NK-92 (cell line): ENCODE results near the gene FAM8A1.
"Not testable (repeated sequence)": the region's sequence is repeated elsewhere in the genome, so short reads cannot be mapped to it uniquely, and the experiment has no call there.

Source experiments
- DNase-seq: peaks from one replicate; lab custom pipeline; 2025; ENCODE audit not compliant: unreplicated experiment; lab: John Stamatoyannopoulos, UW

The FAM8A1 gene, protein sequence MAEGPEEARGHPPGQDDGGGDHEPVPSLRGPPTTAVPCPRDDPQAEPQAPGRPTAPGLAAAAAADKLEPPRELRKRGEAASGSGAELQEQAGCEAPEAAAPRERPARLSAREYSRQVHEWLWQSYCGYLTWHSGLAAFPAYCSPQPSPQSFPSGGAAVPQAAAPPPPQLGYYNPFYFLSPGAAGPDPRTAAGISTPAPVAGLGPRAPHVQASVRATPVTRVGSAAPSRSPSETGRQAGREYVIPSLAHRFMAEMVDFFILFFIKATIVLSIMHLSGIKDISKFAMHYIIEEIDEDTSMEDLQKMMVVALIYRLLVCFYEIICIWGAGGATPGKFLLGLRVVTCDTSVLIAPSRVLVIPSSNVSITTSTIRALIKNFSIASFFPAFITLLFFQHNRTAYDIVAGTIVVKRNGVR

DNA sequence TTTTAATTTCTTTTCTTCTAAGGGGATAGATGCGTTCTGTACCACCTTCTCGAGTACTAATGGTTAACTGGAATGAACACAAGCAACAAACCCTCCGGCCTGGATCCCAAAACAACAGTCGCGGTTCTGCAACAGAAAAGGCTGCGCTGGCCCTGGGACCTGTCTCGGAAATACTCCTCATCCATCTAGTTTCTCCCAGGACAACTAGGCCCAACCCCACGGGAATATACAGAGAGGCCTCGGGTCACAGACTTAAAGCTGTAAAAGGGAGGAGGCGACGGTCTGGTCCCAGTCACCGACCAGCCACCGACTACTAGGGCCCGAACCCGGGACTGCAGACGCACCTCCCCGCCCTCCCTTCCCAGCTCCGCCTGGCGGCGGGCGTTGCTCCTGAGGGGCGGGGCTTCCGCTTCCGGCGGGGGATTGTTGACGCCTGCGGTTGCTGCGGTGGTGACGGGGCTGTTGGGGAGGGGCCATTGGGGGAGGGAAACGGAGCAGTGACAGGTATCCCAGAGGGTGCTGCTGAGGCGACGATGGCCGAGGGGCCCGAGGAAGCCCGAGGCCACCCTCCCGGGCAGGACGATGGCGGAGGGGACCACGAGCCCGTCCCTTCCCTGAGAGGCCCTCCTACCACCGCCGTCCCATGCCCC, at the start of gene FAM8A1:
TSS of gene FAM8A1 (plus strand) at position 426 of the 650 bp plus-strand sequence. CDS start at position 534, 108 bp downstream.
- peak; percentile 57 for DNase-seq

DNA sequence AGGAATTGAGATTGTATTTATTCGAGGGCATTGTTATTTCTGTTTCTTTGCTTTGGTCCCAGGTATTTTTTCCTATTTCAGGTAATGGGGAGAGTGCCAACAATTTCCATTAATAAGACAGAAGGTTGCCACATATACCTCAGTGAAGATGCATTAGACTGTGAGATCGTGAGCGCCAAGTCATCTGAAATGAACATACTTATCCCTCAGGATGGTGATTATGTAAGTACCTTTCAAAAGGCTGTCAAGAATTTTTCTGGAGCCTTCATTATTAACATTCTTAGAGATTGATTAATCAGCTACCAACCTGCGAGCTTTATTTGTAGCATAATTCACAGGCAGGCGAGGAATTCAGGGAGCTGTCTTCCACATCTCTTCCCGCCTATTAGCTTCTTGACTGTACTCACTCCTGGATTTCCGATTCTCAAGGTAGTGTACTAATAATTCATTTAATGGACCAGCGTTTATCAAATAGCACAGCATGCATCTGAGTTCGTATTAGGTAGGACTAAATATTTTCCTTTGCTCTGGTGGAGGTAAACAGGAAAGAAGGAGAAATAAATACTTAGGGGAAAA, 48.6 kb upstream of the FAM8A1 start:
- no peak for DNase-seq

DNA sequence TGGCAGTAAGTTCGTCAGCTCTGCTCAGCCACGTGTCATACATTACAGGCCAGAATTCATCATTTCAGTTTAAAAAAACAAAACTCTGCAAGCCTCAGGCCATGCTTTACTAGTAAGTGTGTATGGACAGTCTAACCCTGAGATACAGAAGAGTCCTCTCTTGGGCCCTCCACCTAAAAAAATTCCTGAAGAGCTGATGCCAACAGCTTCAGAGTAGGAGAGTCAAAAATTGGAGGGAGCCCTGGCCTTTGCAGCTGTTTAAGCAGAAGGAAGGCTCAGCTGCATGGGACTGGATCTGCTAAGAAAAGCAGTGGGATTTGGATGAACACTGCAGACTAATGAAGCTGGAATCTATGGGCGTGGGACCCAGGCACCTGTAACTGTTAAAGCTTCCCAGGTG, 47.2 kb upstream of the FAM8A1 start:
- DNase-seq: no peak

DNA sequence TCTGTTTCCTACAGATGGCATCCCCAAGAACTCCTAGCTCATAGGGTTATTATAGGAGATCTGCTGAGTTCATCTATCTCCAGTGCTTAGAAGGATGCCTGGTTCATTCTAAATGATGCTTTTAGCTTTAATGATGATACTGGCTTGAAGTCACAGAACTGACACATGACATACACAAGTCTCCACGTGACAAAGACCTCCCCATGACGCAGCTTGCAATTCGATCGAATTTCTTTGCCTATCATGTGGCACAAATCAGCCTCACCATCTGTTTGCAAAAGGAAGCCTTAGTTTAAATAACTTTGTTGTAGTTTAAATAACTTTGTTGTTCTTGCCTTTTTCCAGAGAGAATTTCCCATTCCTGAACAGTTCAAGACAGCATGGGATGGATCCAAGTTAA, 44.1 kb upstream of the FAM8A1 start:
- no peak for DNase-seq

DNA sequence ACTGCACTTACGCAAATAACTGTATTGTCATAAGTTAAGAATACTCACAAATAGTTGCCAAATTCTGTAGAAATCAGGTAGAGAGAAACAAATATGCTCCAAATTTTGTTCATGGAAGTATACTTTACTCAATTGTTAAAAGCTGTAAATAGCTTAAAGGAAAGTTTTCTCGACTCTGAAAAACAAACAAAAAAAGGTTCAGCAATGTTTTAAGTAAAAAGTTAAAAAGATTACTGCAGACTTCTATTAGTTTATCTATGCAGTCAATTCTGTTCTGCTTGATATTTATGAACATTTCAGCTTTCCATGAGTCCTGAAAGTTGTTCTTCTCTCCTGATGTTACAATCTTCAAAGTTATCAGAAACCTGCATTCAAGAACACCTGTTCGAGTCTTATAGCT, 37.5 kb upstream of the FAM8A1 start:
- no peak for DNase-seq

DNA sequence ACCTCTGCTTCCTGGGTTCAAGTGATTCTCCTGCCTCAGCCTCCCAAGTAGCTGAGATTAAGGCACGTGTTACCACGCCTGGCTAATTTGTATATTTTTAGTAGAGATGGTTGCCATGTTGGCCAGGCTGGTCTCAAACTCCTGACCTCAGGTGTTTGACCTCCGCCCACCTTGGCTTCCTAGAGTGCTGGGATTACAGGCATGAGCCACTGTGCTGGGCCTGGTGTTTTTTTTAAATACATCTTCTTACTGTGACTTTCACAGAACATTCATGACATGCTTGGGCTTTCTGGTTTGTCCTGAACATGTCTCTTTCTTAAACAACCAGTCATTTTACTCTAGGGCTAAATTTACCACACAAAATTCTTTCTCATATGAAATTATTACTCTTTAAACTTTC, 34.7 kb upstream of the FAM8A1 start:
- DNase-seq: no peak

DNA sequence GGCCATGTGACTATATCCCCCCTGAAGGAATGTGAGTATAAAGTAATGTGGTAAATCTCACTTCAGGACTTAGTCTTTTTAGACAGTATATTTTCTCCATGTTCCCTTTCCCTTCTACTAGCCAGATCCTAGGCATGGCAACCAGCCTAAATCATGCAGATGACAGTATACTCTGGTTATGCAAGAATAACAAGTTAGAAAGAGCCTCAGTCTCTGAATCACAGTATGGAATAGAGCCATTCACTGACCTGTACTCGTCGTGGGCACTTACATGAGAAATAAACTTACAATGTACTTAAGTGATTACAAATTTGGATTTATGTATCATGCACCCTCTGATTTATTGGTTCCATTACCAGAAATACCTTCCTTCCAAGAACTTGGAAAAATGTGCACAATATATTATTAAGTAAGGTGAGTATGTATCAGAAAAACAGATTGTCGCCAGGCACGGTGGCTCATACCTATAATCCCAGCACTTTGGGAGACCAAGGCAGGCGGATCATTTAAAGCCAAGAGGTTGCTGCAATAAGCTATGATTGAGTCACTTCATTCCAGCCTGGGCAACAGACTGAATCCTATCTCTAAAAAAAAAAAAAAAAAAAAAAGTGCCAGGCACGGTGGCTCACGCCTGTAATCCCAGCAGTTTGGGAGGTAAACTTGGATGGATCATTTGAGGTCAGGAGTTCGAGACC, 25.1 kb upstream of the FAM8A1 start:
- no peak for DNase-seq

DNA sequence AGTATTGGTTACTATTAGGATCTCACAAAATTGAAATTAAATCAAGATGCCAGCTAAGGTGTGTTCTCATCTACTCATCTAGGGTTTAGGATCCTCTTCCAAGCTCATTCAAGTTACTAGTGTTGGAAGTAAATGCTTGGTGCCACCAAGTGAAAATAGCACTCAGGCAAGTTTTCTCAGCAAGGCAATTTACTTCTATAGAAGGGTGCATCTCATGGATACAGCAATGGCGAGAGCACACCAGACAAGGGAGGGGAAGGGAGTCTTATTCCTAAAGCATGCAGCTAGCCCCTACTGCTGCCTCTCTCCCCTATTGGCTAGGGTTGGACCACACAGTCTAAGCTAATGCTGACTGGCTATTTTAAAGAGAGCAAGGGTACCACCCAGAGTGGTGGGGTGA, 23.0 kb upstream of the FAM8A1 start:
- DNase-seq: no peak

DNA sequence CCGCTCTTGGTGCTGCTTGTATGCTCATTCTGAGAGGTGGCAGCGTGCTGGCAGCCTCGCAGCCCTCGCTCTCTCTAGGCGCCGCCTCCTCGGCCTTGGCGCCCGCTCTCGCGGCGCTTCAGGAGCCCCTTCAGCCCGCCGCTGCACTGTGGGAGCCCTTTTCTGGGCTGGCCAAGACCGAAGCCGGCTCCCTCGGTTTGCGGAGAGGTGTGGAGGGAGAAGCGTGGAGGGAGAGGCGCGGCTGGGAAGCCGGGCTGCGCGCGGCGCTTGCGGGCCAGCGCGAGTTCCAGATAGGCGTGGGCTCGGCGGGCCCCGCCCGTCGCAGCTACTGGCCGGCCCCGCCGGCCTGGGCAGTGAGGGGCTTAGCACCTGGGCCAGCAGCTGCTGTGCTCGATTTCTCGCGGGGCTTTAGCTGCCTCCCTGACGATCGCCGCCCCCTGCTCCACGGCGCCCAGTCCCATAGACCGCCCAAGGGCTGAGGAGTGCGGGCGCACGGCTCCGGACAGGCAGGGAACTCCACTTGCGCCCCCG, 19.5 kb upstream of the FAM8A1 start:
- DNase-seq: no peak

DNA sequence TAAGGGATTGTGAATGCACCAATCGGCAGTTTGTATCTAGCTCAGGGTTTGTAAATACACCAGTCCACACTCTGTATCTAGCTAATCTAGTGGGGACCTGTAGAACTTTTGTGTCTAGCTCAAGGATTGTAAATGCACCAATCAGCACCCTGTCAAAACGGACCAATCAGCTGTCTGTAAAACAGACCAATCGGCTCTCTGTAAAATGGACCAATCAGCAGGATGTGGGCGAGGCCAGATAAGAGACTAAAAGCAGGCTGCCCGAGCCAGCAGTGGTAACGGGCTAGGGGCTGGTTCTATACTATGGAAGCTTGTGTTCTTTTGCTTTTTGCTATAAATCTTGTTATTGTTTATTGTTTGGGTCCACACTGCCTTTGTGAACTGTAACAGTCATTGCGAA, 18.8 kb upstream of the FAM8A1 start:
- DNase-seq: not testable (repeated sequence)

DNA sequence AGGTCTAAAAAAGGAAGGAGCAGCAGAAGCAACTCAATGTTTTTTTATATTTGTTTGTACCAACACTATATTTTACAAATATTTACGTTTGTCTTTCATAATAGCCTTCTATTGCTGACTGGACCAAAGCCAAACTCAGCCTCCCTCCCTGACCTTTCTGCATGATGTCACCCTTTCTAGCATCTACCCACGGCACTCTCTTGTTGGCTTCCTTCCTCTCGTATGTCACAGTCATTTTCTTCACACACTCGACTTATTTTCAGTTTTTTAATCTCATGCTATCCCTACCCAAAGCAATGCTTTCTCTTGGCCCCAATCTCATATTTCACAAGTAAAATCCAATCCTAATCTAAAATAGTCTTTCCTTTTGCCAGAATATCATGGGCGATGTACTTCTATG, 16.3 kb upstream of the FAM8A1 start:
- no peak for DNase-seq

DNA sequence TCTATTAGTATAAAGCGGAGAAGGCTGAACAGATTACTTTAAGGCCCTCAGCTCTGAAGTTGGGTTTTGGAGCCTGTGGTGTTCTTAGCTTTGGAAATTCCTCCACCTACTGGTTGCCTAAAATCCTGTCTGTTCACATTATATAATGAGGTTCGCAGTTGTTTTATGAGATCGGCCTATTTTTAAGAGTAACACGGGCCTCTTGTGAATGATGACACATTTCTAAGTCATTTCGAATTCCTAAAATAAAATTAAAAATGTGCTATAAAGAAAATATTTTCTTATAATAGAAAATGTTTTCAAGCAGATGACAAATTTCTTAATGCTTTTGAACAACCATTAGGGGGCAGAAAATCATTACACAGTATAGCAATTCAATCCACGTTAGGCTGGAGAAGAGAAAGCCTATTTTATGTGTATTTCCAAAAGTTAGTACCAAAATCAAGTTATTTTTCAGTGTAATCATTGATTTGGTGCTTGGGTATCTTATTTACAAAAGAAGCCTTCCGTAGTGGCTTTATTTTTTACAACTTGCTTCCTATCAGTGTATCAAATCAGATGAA, 15.8 kb upstream of the FAM8A1 start:
- DNase-seq: no peak

DNA sequence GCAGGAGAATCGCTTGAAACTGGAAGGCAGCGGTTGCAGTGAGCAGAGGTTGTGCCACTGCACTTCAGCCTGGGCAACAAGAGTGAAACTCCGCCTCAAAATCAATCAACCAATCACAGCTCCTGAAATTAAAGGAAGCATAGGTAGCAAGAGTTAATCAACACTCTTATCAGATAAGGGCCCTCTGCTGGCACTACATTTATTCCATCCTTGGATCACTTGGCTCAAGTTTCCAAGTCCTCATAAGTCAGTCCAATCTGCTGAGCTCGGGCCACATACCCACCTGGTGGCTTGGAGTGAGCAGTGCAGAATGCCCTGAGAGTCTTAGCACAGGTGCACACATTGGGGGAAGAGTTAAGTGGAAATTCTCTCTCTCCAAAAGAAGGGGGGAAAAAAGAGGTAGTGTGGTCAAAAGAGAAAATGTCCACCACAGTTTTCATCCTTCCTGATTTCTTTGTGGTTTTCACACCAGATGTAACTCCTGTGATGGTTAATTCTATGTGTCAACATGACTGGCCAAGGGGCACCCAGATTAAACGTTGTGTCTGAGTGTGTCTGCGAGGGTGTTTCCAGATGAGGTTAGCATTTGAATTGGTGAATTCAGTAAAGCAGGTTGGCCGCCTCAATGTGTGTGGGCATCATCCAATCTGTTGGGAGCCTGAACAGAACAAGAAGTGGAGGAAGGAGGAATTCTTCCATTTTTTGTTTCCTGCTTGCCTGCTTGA, 14.2 kb upstream of the FAM8A1 start:
- no peak for DNase-seq

DNA sequence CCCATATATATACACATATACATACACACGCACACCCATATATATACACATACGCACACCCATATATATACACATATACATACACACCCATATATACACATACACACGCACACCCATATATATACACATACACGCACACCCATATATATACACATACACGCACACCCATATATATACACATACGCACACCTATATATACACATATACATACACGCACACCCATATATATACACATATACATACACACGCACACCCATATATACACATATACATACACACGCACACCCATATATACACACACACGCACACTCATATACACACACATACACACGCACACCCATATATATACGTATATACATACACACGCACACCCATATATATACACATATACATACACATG, 13.5 kb upstream of the FAM8A1 start:
- not testable (repeated sequence) for DNase-seq

DNA sequence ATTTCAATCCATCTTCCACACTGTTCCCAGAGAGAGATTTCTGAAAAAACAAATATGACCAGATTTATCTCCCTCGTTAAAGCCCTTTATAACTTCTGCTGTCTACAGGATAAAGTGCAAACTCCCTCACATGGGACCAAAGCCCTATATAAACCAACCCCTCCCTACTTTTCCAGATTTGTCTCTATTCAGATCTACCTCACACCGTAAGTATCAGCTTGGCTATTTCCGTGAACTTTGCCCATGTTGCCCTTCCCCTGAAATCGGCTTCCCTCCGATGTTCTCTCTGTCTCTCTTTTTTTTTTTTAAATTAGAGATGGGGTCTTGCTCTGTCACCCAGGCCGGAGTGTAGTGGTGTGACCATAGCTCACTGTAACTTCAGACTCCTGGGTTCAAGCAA, 12.1 kb upstream of the FAM8A1 start:
- DNase-seq: no peak

DNA sequence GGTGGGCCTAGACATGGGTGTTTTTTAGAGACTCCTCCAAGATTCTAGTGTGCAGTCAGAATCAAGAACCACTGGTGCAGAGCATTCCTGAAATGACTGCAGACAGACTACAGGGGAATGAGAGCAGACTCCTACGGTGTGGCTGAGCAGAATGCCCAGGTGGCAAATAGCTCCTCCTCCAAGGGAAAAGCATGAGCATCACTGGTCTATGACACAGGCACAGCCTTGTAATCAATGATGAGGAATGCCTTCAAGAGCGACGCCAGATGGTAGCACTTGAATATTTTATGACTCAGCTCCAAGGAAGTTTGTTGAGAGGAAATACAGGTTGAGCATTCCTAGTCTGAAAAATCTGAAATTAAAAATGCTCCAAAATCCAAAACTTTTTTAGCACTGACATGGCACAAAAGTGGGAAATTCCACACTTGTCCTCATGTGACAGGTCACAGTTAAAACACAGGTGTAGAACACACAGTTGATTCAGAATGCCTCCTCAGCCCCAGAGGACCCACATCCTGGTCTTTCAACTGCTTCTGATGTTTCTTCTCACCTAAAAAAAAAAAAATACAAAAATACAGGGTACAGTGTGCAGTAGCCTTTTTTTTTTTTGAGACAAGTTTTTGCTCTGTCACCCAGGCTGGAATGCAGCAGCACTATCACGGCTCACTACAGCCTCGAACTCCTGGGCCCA, 10.6 kb upstream of the FAM8A1 start:
- no peak for DNase-seq

DNA sequence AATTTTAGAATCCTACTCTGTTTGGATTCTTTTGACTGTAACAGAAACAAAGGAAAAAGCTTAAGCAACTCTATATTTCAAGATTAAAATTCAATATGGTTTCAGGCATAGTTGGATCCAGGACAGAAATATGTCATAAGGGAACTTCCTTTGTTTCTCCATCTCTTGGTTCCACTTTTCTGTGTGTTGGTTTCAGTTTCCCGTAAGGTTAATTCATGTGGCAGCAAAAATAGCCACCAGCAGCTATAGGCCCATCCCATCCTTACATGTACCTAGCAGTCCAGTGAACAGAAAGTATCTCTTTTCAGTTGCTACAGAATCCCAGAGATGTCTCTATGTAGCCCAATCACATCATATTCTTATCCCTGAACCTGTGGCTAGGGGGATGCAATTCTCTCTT, 8.8 kb upstream of the FAM8A1 start:
- no peak for DNase-seq

DNA sequence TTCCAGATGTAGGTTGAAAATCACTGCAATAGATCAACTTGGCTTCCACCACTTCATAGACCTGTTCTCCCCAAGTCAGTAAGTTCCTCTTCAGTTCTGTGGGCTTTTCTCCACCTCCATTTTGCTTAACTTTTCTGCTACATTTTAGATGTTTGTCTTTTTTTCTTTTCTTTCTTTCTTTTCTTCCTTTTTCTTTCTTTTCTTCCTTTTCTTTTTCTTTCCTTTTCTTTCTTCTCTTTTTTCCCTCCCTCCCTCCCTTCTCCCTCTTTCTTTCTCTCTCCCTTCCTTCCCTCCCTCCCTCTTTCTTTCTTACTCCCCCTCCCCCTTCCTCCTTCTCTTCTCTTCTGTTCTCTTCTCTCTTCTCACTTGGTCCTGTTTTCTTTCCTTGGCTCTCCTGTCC, 6.9 kb upstream of the FAM8A1 start:
- no peak for DNase-seq

DNA sequence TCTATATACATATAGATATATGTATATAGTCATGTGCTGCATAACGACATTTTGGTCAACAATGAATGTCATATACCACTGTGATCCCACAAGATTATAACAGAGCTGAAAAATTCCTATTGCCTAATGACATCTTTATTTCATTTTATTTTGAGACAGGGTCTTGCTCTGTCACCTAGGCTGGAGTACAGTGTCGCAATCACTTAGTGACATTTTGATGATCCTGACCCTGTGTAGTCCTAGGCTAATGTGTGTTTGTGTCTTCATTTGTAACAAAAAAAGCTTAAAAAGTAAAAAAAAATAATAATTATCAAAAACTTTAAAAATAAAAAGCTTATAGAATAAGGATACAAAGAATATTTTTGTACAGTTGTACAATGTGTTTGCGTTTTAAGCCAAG, 4.0 kb upstream of the FAM8A1 start:
- DNase-seq: no peak
